ENCODE data around the gene BANP. TPM values are rescaled to one million over a fixed set of nuclear protein-coding genes. Genes with fewer than 3 reads are reported as not detected.

Gene BANP
- total and polyA plus RNA-seq, 4 donors: 10.3 to 56.6 (median 20.1) TPM

DNA sequence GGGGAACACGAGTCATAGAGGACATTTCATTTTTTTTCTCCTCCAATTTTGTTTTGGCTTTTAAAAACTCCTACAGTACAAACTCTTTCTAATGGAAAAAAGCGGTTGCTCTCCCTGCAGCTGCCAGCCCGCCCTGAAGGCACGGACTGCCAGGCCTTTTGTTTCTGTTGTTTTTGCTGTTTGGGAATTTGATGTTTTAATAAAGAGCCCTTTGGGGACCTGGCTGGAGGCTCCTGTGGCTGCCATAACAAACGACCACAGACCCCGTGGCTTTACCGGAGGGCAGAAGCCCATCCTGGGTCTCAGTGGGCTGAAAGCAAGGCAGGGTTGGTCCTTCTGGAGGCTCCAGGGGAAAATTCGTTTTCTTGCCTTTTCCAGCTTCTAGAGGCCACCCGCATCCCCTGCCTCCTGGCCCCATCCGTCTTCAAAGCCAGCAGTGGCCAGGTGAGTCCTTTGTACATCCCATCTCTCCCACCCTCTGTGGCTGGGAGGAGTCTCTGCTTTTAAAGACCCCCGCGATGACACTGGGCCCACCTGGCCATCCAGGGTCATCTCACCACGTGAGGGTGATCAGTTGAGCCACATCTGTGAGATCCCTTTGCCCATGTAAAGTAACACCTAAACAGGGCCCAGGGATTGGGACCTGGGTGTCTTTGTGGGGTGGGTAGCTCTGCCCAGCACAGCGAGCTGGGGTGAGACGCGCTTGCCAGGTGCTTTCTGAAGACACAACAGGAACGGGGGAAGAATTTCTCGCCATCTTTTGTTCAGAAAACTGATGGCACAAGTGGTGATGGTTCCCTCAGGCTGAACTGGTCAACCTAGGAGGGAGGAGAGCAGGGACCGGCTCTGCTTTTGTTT is 113.9 kb downstream of the BANP start:
- Histone ChIP-seq H3K36me3 (ENCODE audit: control insufficient read depth in 4 of 4, insufficient read depth in 4 of 4, low read length in 4 of 4) (peaks cover 0 to 26% (median 3%) of the 10 kb centered on the region in 4 donors), H3K4me3 (no peak overlapping the region), H3K27ac (ENCODE audit: low read depth in 1 of 2, low read length in 1 of 2) (no peak overlapping the region), H3K4me1 (ENCODE audit: control insufficient read depth in 5 of 5, insufficient read depth in 5 of 5, low read length in 5 of 5) (peaks cover 2 to 18% (median 15%) of the 10 kb centered on the region in 5 donors), H3K9me3 (ENCODE audit: control insufficient read depth in 4 of 4, insufficient read depth in 3 of 4, low read length in 3 of 4) (no peaks in the 10 kb centered on the region), H3K27me3 (ENCODE audit: control insufficient read depth in 3 of 3, insufficient read depth in 3 of 3, low read length in 2 of 3) (no peaks in the 10 kb centered on the region), H3K9ac (ENCODE audit: insufficient read depth in 1 of 2, low read length in 2 of 2) (no peak overlapping the region)
- TF ChIP-seq, protein P1, sequence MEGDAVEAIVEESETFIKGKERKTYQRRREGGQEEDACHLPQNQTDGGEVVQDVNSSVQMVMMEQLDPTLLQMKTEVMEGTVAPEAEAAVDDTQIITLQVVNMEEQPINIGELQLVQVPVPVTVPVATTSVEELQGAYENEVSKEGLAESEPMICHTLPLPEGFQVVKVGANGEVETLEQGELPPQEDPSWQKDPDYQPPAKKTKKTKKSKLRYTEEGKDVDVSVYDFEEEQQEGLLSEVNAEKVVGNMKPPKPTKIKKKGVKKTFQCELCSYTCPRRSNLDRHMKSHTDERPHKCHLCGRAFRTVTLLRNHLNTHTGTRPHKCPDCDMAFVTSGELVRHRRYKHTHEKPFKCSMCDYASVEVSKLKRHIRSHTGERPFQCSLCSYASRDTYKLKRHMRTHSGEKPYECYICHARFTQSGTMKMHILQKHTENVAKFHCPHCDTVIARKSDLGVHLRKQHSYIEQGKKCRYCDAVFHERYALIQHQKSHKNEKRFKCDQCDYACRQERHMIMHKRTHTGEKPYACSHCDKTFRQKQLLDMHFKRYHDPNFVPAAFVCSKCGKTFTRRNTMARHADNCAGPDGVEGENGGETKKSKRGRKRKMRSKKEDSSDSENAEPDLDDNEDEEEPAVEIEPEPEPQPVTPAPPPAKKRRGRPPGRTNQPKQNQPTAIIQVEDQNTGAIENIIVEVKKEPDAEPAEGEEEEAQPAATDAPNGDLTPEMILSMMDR (IDR thresholded peaks at IDR 0.05; ENCODE audit: control extremely low read depth, extremely low read depth): no peak
- ATAC-seq (ENCODE audit: insufficient read depth, low FRiP score) (no peak), DNase-seq (no peak)
- 96 to 98% methylated on average over 19 of the region's 19 CpGs for WGBS, 2 donors

DNA sequence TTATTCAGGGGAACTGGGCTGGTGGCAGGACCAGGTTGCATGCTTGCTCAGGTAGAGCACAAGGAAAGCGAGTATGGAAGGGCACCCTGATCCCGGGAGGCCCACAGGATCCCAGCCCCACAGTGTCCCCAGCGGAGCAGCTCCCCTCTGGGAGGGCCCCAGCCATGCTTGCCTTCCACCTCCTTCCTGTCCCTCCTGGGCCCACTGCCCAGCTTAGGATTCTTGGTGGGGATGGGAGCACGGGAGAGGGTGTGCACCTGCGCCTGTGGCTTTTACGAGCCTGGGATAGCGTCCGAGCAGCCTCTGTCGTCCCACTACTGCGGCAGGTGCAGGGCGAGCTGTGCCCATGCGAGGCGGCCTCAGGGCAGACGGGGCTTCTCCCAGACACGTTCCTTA is 114.5 kb downstream of the BANP start:
- Histone ChIP-seq H3K4me1 (ENCODE audit: control insufficient read depth in 5 of 5, insufficient read depth in 5 of 5, low read length in 5 of 5) (peaks cover 2 to 18% (median 15%) of the 10 kb centered on the region in 5 donors), H3K4me3 (no peak overlapping the region), H3K9ac (ENCODE audit: insufficient read depth in 1 of 2, low read length in 2 of 2) (no peak overlapping the region), H3K27ac (ENCODE audit: low read depth in 1 of 2, low read length in 1 of 2) (no peak overlapping the region), H3K36me3 (ENCODE audit: control insufficient read depth in 4 of 4, insufficient read depth in 4 of 4, low read length in 4 of 4) (peaks cover 0 to 27% (median 3%) of the 10 kb centered on the region in 4 donors), H3K27me3 (ENCODE audit: control insufficient read depth in 3 of 3, insufficient read depth in 3 of 3, low read length in 2 of 3) (no peaks in the 10 kb centered on the region), H3K9me3 (ENCODE audit: control insufficient read depth in 4 of 4, insufficient read depth in 3 of 4, low read length in 3 of 4) (no peaks in the 10 kb centered on the region)
- 97% methylated on average over 15 of the region's 15 CpGs for WGBS, 2 donors
- no peak for DNase-seq
- ATAC-seq (ENCODE audit: insufficient read depth, low FRiP score): no peak
- TF ChIP-seq, protein P1 (IDR thresholded peaks at IDR 0.05; ENCODE audit: control extremely low read depth, extremely low read depth): no peak

DNA sequence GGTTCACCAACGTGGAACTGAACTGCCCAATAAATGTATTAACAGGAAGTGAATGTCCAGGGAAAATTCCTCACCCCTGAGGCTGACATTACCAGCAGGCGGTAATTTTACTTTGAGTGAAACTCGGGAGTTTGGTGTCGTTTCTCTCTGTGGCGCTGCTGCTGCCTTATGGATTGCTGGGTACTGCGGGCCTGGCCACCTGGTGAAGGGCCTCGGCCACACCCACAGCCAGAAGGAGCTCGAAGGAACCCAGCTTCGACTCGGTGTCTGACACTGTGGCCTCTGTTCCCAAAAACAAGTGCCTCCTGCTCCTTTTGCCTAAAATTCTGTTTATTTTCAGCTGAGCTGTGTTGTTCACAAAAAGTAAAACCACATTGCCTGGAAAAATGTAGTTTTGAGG is 115.0 kb downstream of the BANP start:
- H3K36me3 ChIP-seq (ENCODE audit: control insufficient read depth in 4 of 4, insufficient read depth in 4 of 4, low read length in 4 of 4): peaks cover 0 to 30% (median 3%) of the 10 kb centered on the region in 4 donors
- H3K9ac ChIP-seq (ENCODE audit: insufficient read depth in 1 of 2, low read length in 2 of 2): no peak overlapping the region
- WGBS, 2 donors: 92 to 94% methylated on average over 10 of the region's 10 CpGs

More for the DNA sequence above, 115.0 kb downstream of the BANP start:
- TF ChIP-seq, protein P1 (IDR thresholded peaks at IDR 0.05; ENCODE audit: control extremely low read depth, extremely low read depth): no peak
- Histone ChIP-seq H3K27me3 (ENCODE audit: control insufficient read depth in 3 of 3, insufficient read depth in 3 of 3, low read length in 2 of 3) (no peaks in the 10 kb centered on the region), H3K4me3 (no peak overlapping the region), H3K9me3 (ENCODE audit: control insufficient read depth in 4 of 4, insufficient read depth in 3 of 4, low read length in 3 of 4) (no peaks in the 10 kb centered on the region), H3K27ac (ENCODE audit: low read depth in 1 of 2, low read length in 1 of 2) (no peak overlapping the region), H3K4me1 (ENCODE audit: control insufficient read depth in 5 of 5, insufficient read depth in 5 of 5, low read length in 5 of 5) (peaks cover 2 to 18% (median 15%) of the 10 kb centered on the region in 5 donors)
- DNase-seq (no peak), ATAC-seq (ENCODE audit: insufficient read depth, low FRiP score) (no peak)

Measured in lung (tissue), 12 donors.